ENCODE results near the gene BUB1.
"Not testable (repeated sequence)": the region's sequence is repeated elsewhere in the genome, so short reads cannot be mapped to it uniquely, and the experiment has no call there.

Gene BUB1

GRCh38 chr2:110589677-110590330, 88.1 kb downstream of the BUB1 start:
- not testable (repeated sequence) for DNase-seq

- not testable (repeated sequence) for DNase-seq
Observed at GRCh38 chr2:110588520-110588919, 89.3 kb downstream of the BUB1 start.

All from effector CD8-positive, alpha-beta T cell (primary cell).